SK-N-SH (cell line): ENCODE measurements around the gene PPP1R16B. TPM values are rescaled to one million over a fixed set of nuclear protein-coding genes. Genes with fewer than 3 reads are reported as not detected.
A peak's percentile ranks its signal among the peaks of the same experiment; 100 is the strongest.

Source experiments
- CTCF ChIA-PET: fragments of 300-600, 350-600 bp; formaldehyde crosslinking; extraction: SDS; loops from one replicate; lab custom pipeline; 2021; lab: Yijun Ruan, JAX
- POLR2A ChIA-PET: fragments of 350-600 bp; sonication (Branson Sonifier 250); formaldehyde crosslinking; extraction: SDS; loops from one replicate; lab custom pipeline; 2020; ENCODE audit warnings: antibody characterized with exemption, inconsistent platforms; lab: Yijun Ruan, JAX
- DNase-seq: peaks from one replicate; pipeline ENCODE4 v3.0.0; 2012
- H2AFZ ChIP-seq: fragments of 200-600 bp; sonication (generic); 2 replicates; pipeline ENCODE4 v1.8.1; 2016; ENCODE audit warnings: antibody characterized with exemption, mild to moderate bottlenecking, low read depth
- H3F3A ChIP-seq: fragments of 200-600 bp; sonication (generic); replicated peaks from 2 replicates; pipeline ENCODE3; 2016; ENCODE audit warnings: antibody characterized with exemption, mild to moderate bottlenecking; ENCODE audit not compliant: insufficient read depth
- H3K27ac ChIP-seq, 2 experiments: fragments of 200-500 bp in 1 of 2; fragments of 200-600 bp in 1 of 2; sonication (Bioruptor generic) in 1 of 2; sonication (generic), shearing (Covaris generic) in 1 of 2; 2 replicates each; pipeline versions ENCODE4 v1.5.1 to v1.6.1; 2014 to 2016; ENCODE audit warnings: low read depth in 2 of 2, inconsistent platforms in 1 of 2, low read length in 1 of 2, mild to moderate bottlenecking in 1 of 2, mixed read lengths in 1 of 2
- H3K27me3 ChIP-seq: fragments of 200-600 bp; sonication (generic), shearing (Covaris generic); 2 replicates; pipeline ENCODE4 v1.6.1; 2016; ENCODE audit warnings: mixed run types; ENCODE audit not compliant: insufficient read depth
- H3K36me3 ChIP-seq, 2 experiments: fragments of 200-500 bp in 1 of 2; fragments of 200-600 bp in 1 of 2; sonication (Bioruptor generic) in 1 of 2; sonication (generic) in 1 of 2; replicated peaks in 1 of 2; 2 replicates each; pipeline versions ENCODE3 to v1.5.1; 2014 to 2016; ENCODE audit warnings: low read length in 1 of 2, mild to moderate bottlenecking in 1 of 2; ENCODE audit not compliant: insufficient read depth in 2 of 2, control insufficient read depth in 1 of 2
- H3K4me1 ChIP-seq, 2 experiments: fragments of 200-500 bp in 1 of 2; fragments of 200-600 bp in 1 of 2; sonication (Bioruptor generic) in 1 of 2; sonication (generic), shearing (Covaris generic) in 1 of 2; 2 replicates each; pipeline versions ENCODE4 v1.5.1 to v1.6.1; 2014 to 2016; ENCODE audit warnings: low read depth in 1 of 2, low read length in 1 of 2, mixed run types in 1 of 2; ENCODE audit not compliant: insufficient read depth in 2 of 2, control insufficient read depth in 1 of 2
- H3K4me2 ChIP-seq: fragments of 200-600 bp; sonication (generic), shearing (Covaris generic); 2 replicates; pipeline ENCODE4 v1.6.1; 2017; ENCODE audit warnings: mixed run types
- H3K4me3 ChIP-seq, 2 experiments: fragments of 200-500 bp in 1 of 2; fragments of 200-600 bp in 1 of 2; sonication (Bioruptor generic) in 1 of 2; sonication (generic), shearing (Covaris generic) in 1 of 2; 2 replicates each; pipeline versions ENCODE4 v1.5.1 to v1.8.1; 2014 to 2016; ENCODE audit warnings: low read depth in 2 of 2, inconsistent platforms in 1 of 2, low read length in 1 of 2, mild to moderate bottlenecking in 1 of 2, mixed read lengths in 1 of 2, moderate library complexity in 1 of 2
- H3K79me2 ChIP-seq: fragments of 200-600 bp; sonication (generic); 2 replicates; pipeline ENCODE4 v1.8.1; 2017; ENCODE audit warnings: mild to moderate bottlenecking; ENCODE audit not compliant: insufficient read depth
- H3K9ac ChIP-seq: fragments of 200-600 bp; sonication (generic); 2 replicates; pipeline ENCODE4 v1.6.1; 2017; ENCODE audit warnings: mixed run types
- H3K9me2 ChIP-seq: fragments of 200-600 bp; sonication (generic); 2 replicates; pipeline ENCODE4 v1.6.1; 2017; ENCODE audit warnings: mixed run types
- H3K9me3 ChIP-seq: fragments of 200-600 bp; sonication (generic); 2 replicates; pipeline ENCODE4 v1.6.1; 2017; ENCODE audit warnings: mixed run types, mild to moderate bottlenecking, moderate library complexity
- H4K20me1 ChIP-seq: fragments of 200-600 bp; sonication (generic); 2 replicates; pipeline ENCODE4 v1.6.1; 2017; ENCODE audit warnings: mild to moderate bottlenecking, mixed run types; ENCODE audit not compliant: insufficient read depth
- CHD2 ChIP-seq: fragments of 150-350 bp; IDR thresholded peaks from 2 replicates; pipeline ENCODE4 v1.6.1; 2018; ENCODE audit warnings: low read length; ENCODE audit not compliant: partially characterized antibody
- EZH2phosphoT487 ChIP-seq: fragments of 200-600 bp; sonication (generic); IDR thresholded peaks from 2 replicates; pipeline ENCODE4 v1.6.1; 2017; ENCODE audit warnings: low read depth, mixed run types, mild to moderate bottlenecking, antibody characterized with exemption, moderate library complexity, borderline replicate concordance
- FOSL2 ChIP-seq: IDR thresholded peaks from 2 replicates; pipeline ENCODE4 v1.4.0; 2012; ENCODE audit warnings: low read depth, mild to moderate bottlenecking, moderate library complexity, borderline replicate concordance
- FOXJ3 ChIP-seq: sonication (generic); formaldehyde crosslinking; IDR thresholded peaks from 2 replicates; pipeline ENCODE4 v1.5.1; 2020; ENCODE audit warnings: mild to moderate bottlenecking, missing genetic modification reagents
- JUND ChIP-seq: IDR thresholded peaks from 2 replicates; pipeline ENCODE4 v1.4.0; 2012
- NFIC ChIP-seq: IDR thresholded peaks from 2 replicates; pipeline ENCODE4 v1.4.0; 2012; ENCODE audit warnings: borderline replicate concordance
- POLR2AphosphoS5 ChIP-seq: IDR thresholded peaks from 2 replicates; pipeline ENCODE4 v1.6.1; 2012; ENCODE audit warnings: low read depth, low read length
- RAD21 ChIP-seq: IDR thresholded peaks from 2 replicates; pipeline ENCODE4 v1.6.1; 2012; ENCODE audit warnings: mild to moderate bottlenecking, low read length
- RCOR1 ChIP-seq: fragments of 150-350 bp; IDR thresholded peaks from 2 replicates; pipeline ENCODE4 v1.6.1; 2017; ENCODE audit warnings: antibody characterized with exemption, low read length
- RXRA ChIP-seq: IDR thresholded peaks from 2 replicates; pipeline ENCODE4 v1.4.0; 2012; ENCODE audit warnings: low read depth, mild to moderate bottlenecking, borderline replicate concordance
- TAF1 ChIP-seq: IDR thresholded peaks from 2 replicates; pipeline ENCODE4 v1.6.1; 2012; ENCODE audit warnings: low read depth, mild to moderate bottlenecking, low read length, moderate library complexity, borderline replicate concordance
- TEAD4 ChIP-seq: IDR thresholded peaks from 2 replicates; pipeline ENCODE4 v1.4.0; 2012; ENCODE audit warnings: mild to moderate bottlenecking, borderline replicate concordance; ENCODE audit not compliant: insufficient read depth
- WGBS: methylation state at CpG from one replicate; pipeline ENCODE4 v1.1.6; 2017; ENCODE audit warnings: low lambda C conversion rate; 5-methylcytosine and 5-hydroxymethylcytosine counted together
- polyA plus RNA-seq, 3 experiments: library from polyadenylated mRNA; depleted of rRNA; stranded (reverse); fragments of >200 nt; gene quantifications; 2 replicates each; pipeline ENCODE4 v1.2.3, GENCODE V29; 2012
- TF ChIP-seq, protein P1 (sequence below): IDR thresholded peaks from 2 replicates; pipeline ENCODE4; 2012
- TF ChIP-seq, protein P2 (sequence below): fragments of 150-350 bp; IDR thresholded peaks from 2 replicates; pipeline ENCODE4 v1.6.1; 2016; ENCODE audit warnings: mild to moderate bottlenecking, low read depth, low read length
- TF ChIP-seq, protein P3 (sequence below): IDR thresholded peaks from 2 replicates; pipeline ENCODE4 v1.4.0; 2012; ENCODE audit warnings: low read depth, borderline replicate concordance

Gene PPP1R16B
- polyA plus RNA-seq, 1 of the 3 experiments (the other 2 are of a cell fraction) = 0.28 TPM

DNA sequence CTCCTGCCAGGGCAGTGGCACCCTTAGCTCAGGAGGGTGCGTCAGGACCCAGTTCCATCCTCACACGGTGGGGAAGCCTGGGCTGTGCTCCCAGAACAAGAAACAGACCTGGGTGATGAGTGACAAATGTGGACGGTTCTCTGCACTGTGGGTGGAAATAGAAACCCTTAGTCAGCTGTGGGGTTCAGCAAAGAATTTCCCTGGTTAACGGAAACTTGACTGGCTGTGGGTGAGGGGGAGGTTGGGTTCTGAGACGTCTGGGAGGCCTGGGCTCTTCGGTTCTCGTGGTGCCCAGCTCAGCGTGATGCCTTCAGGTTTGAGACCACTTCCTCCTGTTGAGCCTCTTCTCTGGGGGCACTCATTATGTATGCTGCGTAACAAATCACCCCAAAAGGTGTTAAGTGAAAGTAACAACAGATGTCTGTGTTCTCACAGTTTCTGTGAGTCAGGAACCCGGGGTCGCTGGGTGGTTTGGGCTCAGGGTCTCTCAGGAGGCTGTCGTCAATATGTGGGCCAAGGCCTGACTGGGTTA, 67.6 kb downstream of the PPP1R16B start (continued):
- TF ChIP-seq, protein P1, sequence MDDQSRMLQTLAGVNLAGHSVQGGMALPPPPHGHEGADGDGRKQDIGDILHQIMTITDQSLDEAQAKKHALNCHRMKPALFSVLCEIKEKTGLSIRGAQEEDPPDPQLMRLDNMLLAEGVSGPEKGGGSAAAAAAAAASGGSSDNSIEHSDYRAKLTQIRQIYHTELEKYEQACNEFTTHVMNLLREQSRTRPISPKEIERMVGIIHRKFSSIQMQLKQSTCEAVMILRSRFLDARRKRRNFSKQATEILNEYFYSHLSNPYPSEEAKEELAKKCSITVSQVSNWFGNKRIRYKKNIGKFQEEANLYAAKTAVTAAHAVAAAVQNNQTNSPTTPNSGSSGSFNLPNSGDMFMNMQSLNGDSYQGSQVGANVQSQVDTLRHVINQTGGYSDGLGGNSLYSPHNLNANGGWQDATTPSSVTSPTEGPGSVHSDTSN = no peak
- TF ChIP-seq TEAD4 (no peak), RXRA (no peak), RAD21 (no peak), TAF1 (no peak), EZH2phosphoT487 (no peak), FOSL2 (no peak), NFIC (no peak)
- TF ChIP-seq, protein P2, sequence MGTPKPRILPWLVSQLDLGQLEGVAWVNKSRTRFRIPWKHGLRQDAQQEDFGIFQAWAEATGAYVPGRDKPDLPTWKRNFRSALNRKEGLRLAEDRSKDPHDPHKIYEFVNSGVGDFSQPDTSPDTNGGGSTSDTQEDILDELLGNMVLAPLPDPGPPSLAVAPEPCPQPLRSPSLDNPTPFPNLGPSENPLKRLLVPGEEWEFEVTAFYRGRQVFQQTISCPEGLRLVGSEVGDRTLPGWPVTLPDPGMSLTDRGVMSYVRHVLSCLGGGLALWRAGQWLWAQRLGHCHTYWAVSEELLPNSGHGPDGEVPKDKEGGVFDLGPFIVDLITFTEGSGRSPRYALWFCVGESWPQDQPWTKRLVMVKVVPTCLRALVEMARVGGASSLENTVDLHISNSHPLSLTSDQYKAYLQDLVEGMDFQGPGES = no peak

DNA sequence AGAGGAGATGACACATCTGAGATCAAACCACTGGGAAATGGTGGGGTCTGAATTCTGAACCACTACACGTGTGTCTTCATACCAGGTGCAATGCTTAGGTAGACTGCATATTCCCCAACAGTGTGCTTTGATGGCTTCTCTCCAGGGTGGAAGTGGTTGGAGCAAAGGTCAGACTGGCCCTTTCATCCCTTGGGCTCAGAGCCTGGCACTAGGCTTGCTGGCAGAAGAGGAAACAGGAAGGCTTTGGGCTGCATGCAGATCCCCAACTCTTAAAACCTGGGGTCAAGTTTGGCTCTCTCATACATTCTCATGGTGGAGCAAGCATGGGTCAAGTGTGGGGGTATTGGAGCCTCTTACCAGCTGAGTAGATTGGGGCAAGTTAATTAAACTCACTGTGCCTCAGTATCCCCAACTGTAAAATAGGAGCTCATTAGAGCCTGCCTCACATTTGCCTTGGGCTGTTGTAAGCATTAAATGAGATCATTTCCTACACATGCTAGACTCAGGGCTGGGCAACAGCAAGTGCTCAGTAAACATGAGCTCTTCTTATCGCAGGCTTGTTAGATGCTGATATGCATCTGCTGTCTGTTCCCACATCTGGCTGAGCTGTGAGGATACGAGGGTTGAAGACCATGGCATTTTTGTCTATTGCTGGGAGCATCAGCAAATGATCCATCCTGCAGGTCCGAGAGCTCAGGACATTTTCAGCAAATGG, 69.1 kb downstream of the PPP1R16B start:
- Histone ChIP-seq H3K4me1 (peaks cover 0 to 84% of the 10 kb centered on the region in 2 experiments; a peak in 2 of 4 replicates), H3K4me3 (no peak overlapping the region), H3K9ac (no peak overlapping the region), H3K4me2 (no peak overlapping the region), H3K36me3 (no peaks in the 10 kb centered on the region), H3K79me2 (no peaks in the 10 kb centered on the region), H3K27ac (peak overlapping the region in 1 of 2 experiments; percentile 100; a peak in 3 of 4 replicates), H3K9me3 (no peaks in the 10 kb centered on the region), H3K9me2 (no peaks in the 10 kb centered on the region), H2AFZ (no peak overlapping the region), H3F3A (no peaks in the 10 kb centered on the region), H3K27me3 (peaks cover 16% of the 10 kb centered on the region; the same call in 1 of the 2 replicates), H4K20me1 (no peaks in the 10 kb centered on the region)
- CTCF ChIA-PET = interaction anchor here (0.7 to 7.2 kb wide), 7 partner anchors 8 to 69 kb away, joined by 3 to 58 read pairs (median 5); partner anchors contain the start of gene PPP1R16B
- no peak for DNase-seq
- 15% methylated on average over 3 of the region's 4 CpGs for WGBS
- POLR2A ChIA-PET = interaction anchor here (0.6 to 3.4 kb wide), 18 partner anchors 8 to 743 kb away, joined by 3 to 50 read pairs (median 4); partner anchors contain the start of gene PPP1R16B
- TF ChIP-seq RAD21 = 0 out of 2 replicates have a peak, but pooled peaks have one; percentile 4
- no peak for TF ChIP-seq JUND
- peak; percentile 95 for TF ChIP-seq FOXJ3
- no peak for TF ChIP-seq POLR2AphosphoS5
- no peak for TF ChIP-seq CHD2
- TF ChIP-seq, protein P1 = no peak
- TF ChIP-seq, protein P3, sequence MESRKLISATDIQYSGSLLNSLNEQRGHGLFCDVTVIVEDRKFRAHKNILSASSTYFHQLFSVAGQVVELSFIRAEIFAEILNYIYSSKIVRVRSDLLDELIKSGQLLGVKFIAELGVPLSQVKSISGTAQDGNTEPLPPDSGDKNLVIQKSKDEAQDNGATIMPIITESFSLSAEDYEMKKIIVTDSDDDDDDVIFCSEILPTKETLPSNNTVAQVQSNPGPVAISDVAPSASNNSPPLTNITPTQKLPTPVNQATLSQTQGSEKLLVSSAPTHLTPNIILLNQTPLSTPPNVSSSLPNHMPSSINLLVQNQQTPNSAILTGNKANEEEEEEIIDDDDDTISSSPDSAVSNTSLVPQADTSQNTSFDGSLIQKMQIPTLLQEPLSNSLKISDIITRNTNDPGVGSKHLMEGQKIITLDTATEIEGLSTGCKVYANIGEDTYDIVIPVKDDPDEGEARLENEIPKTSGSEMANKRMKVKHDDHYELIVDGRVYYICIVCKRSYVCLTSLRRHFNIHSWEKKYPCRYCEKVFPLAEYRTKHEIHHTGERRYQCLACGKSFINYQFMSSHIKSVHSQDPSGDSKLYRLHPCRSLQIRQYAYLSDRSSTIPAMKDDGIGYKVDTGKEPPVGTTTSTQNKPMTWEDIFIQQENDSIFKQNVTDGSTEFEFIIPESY = no peak
- peak; percentile 47; the same call in 1 of the 2 replicates for TF ChIP-seq RCOR1
